ENCODE data around the gene P2RY14. TPM values are rescaled to one million over a fixed set of nuclear protein-coding genes. Genes with fewer than 3 reads are reported as not detected.
"Not testable (repeated sequence)": the region's sequence is repeated elsewhere in the genome, so short reads cannot be mapped to it uniquely, and the experiment has no call there.

The P2RY14 gene
- total and polyA plus RNA-seq, 2 experiments from 2014 or later, result not detected

DNA sequence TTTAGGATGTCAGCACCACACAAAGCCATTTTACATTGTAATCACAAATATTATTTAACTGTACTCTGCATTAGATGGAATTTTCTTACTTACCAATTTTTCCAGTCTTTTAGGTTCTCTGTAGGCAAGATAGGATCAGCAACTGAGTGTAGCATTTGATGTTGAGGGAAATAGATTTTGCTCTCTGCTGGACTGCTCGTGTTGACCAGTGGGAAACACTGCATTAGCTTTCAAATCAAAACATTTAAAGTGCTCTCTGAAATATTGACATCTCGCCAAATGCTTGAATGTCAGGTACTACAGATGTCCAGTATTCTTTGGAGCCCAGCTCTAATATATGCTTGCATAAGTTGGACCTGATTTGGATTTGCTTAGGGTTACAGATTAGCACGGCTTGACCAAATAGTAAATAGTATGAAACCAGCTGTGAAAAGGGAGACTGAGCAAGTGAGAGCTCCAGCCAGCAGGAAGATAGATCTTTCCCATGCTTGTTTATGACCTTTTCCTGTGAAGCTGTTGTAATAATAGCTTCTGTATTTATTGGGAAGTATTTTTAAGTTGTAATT is 29.5 kb downstream of the P2RY14 start:
- Histone ChIP-seq H3K27ac (no peak overlapping the region), H3K9me2 (ENCODE audit: insufficient read depth) (no peaks in the 10 kb centered on the region), H3K4me2 (ENCODE audit: unreplicated experiment) (no peak overlapping the region), H4K20me1 (ENCODE audit: insufficient read depth) (no peaks in the 10 kb centered on the region), H3F3A (ENCODE audit: insufficient read depth) (no peaks in the 10 kb centered on the region), H2AFZ (no peak overlapping the region), H3K36me3 (ENCODE audit: low read depth) (no peaks in the 10 kb centered on the region), H3K27me3 (replicated peaks; ENCODE audit: insufficient read depth) (no peaks in the 10 kb centered on the region), H3K4me1 (ENCODE audit: insufficient read depth) (no peaks in the 10 kb centered on the region), H3K79me2 (ENCODE audit: insufficient read depth) (no peaks in the 10 kb centered on the region), H3K9me3 (ENCODE audit: low read depth) (no peaks in the 10 kb centered on the region), H3K9ac (no peak overlapping the region), H3K4me3 (no peak overlapping the region)
- 63 to 77% methylated on average over 3 of the region's 3 CpGs for WGBS, 2 experiments (ENCODE audit: low coverage in 1 of 2, low lambda C conversion rate in 2 of 2, missing lambda C conversion rate in 2 of 2)
- TF ChIP-seq EZH2 (IDR thresholded peaks at IDR 0.05; ENCODE audit: insufficient read depth, poor library complexity, severe bottlenecking), result no peak
- TF ChIP-seq EZH2phosphoT487 (IDR thresholded peaks at IDR 0.05; ENCODE audit: insufficient read depth, low read depth), result no peak
- in situ Hi-C loops (cut with MboI), result no loop called here
- DNase-seq, result no peak

DNA sequence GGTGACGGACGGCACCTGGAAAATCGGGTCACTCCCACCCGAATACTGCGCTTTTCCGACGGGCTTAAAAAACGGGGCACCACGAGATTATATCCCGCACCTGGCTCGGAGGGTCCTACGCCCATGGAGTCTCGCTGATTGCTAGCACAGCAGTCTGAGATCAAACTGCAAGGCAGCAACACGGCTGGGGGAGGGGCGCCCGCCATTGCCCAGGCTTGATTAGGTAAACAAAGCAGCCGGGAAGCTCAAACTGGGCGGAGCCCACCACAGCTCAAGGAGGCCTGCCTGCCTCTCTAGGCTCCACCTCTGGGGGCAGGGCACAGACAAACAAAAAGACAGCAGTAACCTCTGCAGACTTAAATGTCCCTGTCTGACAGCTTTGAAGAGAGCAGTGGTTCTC is 36.3 kb downstream of the P2RY14 start:
- H3F3A ChIP-seq (ENCODE audit: insufficient read depth); H3K9me2 ChIP-seq (ENCODE audit: insufficient read depth); H3K4me2 ChIP-seq (ENCODE audit: unreplicated experiment); H3K4me1 ChIP-seq (ENCODE audit: insufficient read depth); H3K79me2 ChIP-seq (ENCODE audit: insufficient read depth); in situ Hi-C loops (cut with MboI); H4K20me1 ChIP-seq (ENCODE audit: insufficient read depth); H3K27me3 ChIP-seq (replicated peaks; ENCODE audit: insufficient read depth); H3K9ac ChIP-seq; H3K9me3 ChIP-seq (ENCODE audit: low read depth); DNase-seq; H3K27ac ChIP-seq; H3K36me3 ChIP-seq (ENCODE audit: low read depth); H3K4me3 ChIP-seq; H2AFZ ChIP-seq: not testable (repeated sequence)
- WGBS, 2 experiments (ENCODE audit: low coverage in 1 of 2, low lambda C conversion rate in 2 of 2, missing lambda C conversion rate in 2 of 2), result 82 to 85% methylated on average over 16 to 18 of the region's 18 CpGs

- Histone ChIP-seq H3F3A (ENCODE audit: insufficient read depth) (no peaks in the 10 kb centered on the region), H2AFZ (no peak overlapping the region), H3K9me2 (ENCODE audit: insufficient read depth) (no peaks in the 10 kb centered on the region), H3K9me3 (ENCODE audit: low read depth) (no peaks in the 10 kb centered on the region), H3K4me2 (ENCODE audit: unreplicated experiment) (no peak overlapping the region), H3K4me3 (no peak overlapping the region), H3K27me3 (replicated peaks; ENCODE audit: insufficient read depth) (no peaks in the 10 kb centered on the region), H4K20me1 (ENCODE audit: insufficient read depth) (no peaks in the 10 kb centered on the region), H3K4me1 (ENCODE audit: insufficient read depth) (no peaks in the 10 kb centered on the region), H3K9ac (no peak overlapping the region), H3K79me2 (ENCODE audit: insufficient read depth) (no peaks in the 10 kb centered on the region), H3K36me3 (ENCODE audit: low read depth) (no peaks in the 10 kb centered on the region), H3K27ac (no peak overlapping the region)
- DNase-seq, result no peak
- in situ Hi-C loops (cut with MboI), result no loop called here
- 84 to 87% methylated on average over 6 to 7 of the region's 7 CpGs for WGBS, 2 experiments (ENCODE audit: low coverage in 1 of 2, low lambda C conversion rate in 2 of 2, missing lambda C conversion rate in 2 of 2)
- no peak for TF ChIP-seq EZH2phosphoT487 (IDR thresholded peaks at IDR 0.05; ENCODE audit: insufficient read depth, low read depth)
- no peak for TF ChIP-seq EZH2 (IDR thresholded peaks at IDR 0.05; ENCODE audit: insufficient read depth, poor library complexity, severe bottlenecking)
Observed at GRCh38 chr3:151236736-151237135, 41.6 kb downstream of the P2RY14 start.

- no peak overlapping the region for H3K27ac ChIP-seq
- DNase-seq, result no peak
- WGBS, 2 experiments (ENCODE audit: low coverage in 1 of 2, low lambda C conversion rate in 2 of 2, missing lambda C conversion rate in 2 of 2), result 41 to 42% methylated on average over 2 of the region's 2 CpGs
- H3K4me1 ChIP-seq (ENCODE audit: insufficient read depth), result no peaks in the 10 kb centered on the region
- no peak for TF ChIP-seq EZH2 (IDR thresholded peaks at IDR 0.05; ENCODE audit: insufficient read depth, poor library complexity, severe bottlenecking)
- no peak for TF ChIP-seq EZH2phosphoT487 (IDR thresholded peaks at IDR 0.05; ENCODE audit: insufficient read depth, low read depth)
- no peaks in the 10 kb centered on the region for H3F3A ChIP-seq (ENCODE audit: insufficient read depth)
- H3K9ac ChIP-seq, result no peak overlapping the region
- H3K36me3 ChIP-seq (ENCODE audit: low read depth), result no peaks in the 10 kb centered on the region
- no peak overlapping the region for H3K4me2 ChIP-seq (ENCODE audit: unreplicated experiment)
- in situ Hi-C loops (cut with MboI), result no loop called here
- no peaks in the 10 kb centered on the region for H3K9me3 ChIP-seq (ENCODE audit: low read depth)
- no peaks in the 10 kb centered on the region for H4K20me1 ChIP-seq (ENCODE audit: insufficient read depth)
- no peaks in the 10 kb centered on the region for H3K79me2 ChIP-seq (ENCODE audit: insufficient read depth)
- no peaks in the 10 kb centered on the region for H3K9me2 ChIP-seq (ENCODE audit: insufficient read depth)
- no peaks in the 10 kb centered on the region for H3K27me3 ChIP-seq (replicated peaks; ENCODE audit: insufficient read depth)
- H2AFZ ChIP-seq, result no peak overlapping the region
- H3K4me3 ChIP-seq, result no peak overlapping the region
Observed at GRCh38 chr3:151236316-151236715, 42.0 kb downstream of the P2RY14 start.

DNA sequence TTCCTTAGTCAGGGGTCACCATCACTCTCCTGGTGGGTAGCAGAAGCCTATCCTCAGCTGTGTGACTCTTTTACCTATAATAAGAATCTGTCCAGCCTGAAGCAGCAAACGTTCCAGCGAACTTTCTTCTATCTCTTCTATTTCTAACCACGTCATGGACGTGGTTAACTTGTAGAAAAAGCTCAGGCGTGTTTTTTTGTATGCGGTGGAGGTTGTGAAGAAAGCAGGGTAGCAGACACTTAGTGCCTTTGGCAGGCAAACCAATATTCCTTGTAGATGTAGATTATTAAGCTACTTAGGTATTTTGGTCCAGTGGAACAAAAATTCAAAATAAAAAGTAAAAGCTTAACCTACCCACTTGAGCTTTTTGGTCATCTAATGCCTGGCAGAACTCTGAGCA is 43.5 kb downstream of the P2RY14 start:
- no peaks in the 10 kb centered on the region for H3K9me3 ChIP-seq (ENCODE audit: low read depth)
- no peak overlapping the region for H3K4me3 ChIP-seq
- no peaks in the 10 kb centered on the region for H3K9me2 ChIP-seq (ENCODE audit: insufficient read depth)
- H2AFZ ChIP-seq, result no peak overlapping the region
- 79 to 83% methylated on average over 6 of the region's 6 CpGs for WGBS, 2 experiments (ENCODE audit: low coverage in 1 of 2, low lambda C conversion rate in 2 of 2, missing lambda C conversion rate in 2 of 2)
- in situ Hi-C loops (cut with MboI), result no loop called here
- H3K9ac ChIP-seq, result no peak overlapping the region
- no peak overlapping the region for H3K4me2 ChIP-seq (ENCODE audit: unreplicated experiment)
- no peak overlapping the region for H3K27ac ChIP-seq
- H3K27me3 ChIP-seq (replicated peaks; ENCODE audit: insufficient read depth), result no peaks in the 10 kb centered on the region
- H3F3A ChIP-seq (ENCODE audit: insufficient read depth), result no peaks in the 10 kb centered on the region
- no peak for DNase-seq
- no peak for TF ChIP-seq EZH2phosphoT487 (IDR thresholded peaks at IDR 0.05; ENCODE audit: insufficient read depth, low read depth)
- TF ChIP-seq EZH2 (IDR thresholded peaks at IDR 0.05; ENCODE audit: insufficient read depth, poor library complexity, severe bottlenecking), result no peak
- H3K36me3 ChIP-seq (ENCODE audit: low read depth), result no peaks in the 10 kb centered on the region
- no peaks in the 10 kb centered on the region for H3K4me1 ChIP-seq (ENCODE audit: insufficient read depth)
- no peaks in the 10 kb centered on the region for H4K20me1 ChIP-seq (ENCODE audit: insufficient read depth)
- H3K79me2 ChIP-seq (ENCODE audit: insufficient read depth), result no peaks in the 10 kb centered on the region
